GM23248 (cell line): ENCODE results near the gene C1QA.

Source experiments
- EZH2 ChIP-seq: fragments of 200-600 bp; sonication (generic); IDR thresholded peaks from 2 replicates; pipeline ENCODE4 v1.6.1; 2018; ENCODE audit warnings: antibody characterized with exemption, mild to moderate bottlenecking; ENCODE audit not compliant: insufficient read depth, poor library complexity, severe bottlenecking
- EZH2phosphoT487 ChIP-seq: fragments of 200-600 bp; sonication (generic); IDR thresholded peaks from 2 replicates; pipeline ENCODE4 v1.6.1; 2018; ENCODE audit warnings: antibody characterized with exemption, moderate library complexity, mild to moderate bottlenecking, low read depth; ENCODE audit not compliant: insufficient read depth

DNA sequence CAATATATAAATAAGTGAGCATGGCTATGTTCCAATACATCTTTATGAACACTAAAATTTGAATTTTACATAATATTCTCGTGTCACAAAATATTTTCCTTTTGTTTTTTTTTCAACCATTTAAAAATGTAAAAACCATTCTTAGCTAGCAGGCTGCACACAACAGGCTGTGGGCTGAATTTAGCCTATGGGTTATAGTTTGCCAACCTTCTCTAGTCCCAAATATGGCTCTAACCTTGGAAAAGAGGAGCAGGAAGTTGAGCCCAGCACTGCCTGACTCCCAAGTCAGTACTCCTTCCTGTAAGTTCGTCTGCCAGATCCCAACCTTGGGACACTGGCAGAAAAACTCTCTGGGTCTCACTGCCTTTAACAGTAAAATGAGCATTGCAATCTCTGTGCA, 30.0 kb downstream of the C1QA start:
- no peak for TF ChIP-seq EZH2phosphoT487
- no peak for TF ChIP-seq EZH2
